ENCODE measurements around the gene MEIS1.

The MEIS1 gene

DNA sequence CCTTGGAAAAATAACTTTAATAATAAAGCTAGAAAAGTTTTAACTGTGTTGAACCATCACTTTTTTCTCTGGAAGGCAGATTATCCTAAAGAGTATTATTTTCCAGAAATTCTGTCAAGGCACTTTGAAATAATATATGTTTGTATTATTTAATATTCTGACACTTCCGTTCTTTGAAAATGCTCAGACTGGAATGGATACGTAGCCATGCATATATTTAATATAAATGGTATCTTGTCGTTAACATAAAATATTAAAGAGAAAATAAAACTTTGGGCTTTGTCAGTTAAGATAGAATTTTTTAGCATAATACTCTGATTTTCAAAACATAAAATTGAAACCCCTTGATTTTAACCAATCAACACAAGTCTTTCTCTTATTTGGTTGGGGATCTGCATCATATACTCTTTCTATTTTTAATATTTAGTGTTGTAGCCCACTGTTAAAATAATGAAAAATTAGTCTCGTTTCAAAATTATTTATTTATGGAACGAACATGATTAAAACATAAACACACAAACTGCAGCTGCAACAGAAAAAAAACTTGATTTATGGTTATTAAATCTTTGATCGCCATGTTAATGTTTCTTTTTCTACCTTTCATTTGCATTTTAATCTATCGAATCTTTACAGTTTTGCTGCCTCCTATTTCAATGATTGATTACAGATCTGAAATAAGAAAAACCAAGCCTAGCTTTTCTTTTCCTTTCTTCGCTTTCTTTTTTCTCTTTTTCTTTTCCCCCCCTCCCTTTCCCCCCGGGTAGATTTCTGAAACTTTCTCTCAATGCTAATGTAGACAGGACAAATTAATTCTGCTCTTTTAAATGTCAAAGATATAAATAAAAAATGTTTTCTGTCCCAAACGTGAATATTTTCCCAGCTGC lies 145.5 kb downstream of the MEIS1 start:
- DNase-seq (ENCODE audit: low read depth in 3 of 3), result no peak

DNA sequence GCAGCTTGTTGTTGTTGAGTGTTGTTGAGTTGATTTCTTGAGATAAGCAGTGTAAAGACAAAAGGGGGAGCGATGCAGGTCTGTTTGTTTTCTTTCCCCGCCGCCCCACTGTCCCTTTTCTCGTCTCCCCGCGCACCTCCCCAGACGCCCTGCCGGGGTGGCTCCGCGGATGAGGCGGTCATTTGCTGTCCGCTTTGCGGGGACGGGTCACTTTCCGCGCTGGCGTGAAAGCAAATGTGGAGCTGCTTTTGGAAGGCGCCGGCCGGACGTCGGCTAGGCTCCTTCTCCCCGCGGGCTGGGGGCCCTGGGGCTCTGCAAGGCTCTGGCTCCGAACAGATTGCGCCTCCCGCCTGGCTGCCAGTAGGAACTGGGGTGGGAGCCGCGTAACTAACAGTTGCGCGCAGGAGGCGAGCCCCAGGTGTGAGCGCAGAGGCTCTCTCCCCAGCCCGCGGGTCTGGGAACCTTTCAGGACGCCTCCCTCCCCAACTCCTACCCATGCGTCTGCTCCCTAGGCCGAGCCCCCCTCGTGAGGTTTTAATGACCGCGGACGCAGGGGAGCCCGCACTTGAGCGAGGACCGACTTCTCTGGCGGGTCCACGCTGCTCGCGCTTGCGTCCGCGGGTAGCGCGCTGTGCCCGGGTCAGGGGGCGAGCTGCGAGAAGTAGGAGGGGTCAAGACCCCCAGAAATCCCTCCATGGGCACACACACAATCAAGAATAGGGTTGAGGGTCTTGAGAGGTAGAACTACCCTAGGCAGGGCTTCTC lies 146.6 kb downstream of the MEIS1 start:
- no peak for DNase-seq (ENCODE audit: low read depth in 3 of 3)

DNA sequence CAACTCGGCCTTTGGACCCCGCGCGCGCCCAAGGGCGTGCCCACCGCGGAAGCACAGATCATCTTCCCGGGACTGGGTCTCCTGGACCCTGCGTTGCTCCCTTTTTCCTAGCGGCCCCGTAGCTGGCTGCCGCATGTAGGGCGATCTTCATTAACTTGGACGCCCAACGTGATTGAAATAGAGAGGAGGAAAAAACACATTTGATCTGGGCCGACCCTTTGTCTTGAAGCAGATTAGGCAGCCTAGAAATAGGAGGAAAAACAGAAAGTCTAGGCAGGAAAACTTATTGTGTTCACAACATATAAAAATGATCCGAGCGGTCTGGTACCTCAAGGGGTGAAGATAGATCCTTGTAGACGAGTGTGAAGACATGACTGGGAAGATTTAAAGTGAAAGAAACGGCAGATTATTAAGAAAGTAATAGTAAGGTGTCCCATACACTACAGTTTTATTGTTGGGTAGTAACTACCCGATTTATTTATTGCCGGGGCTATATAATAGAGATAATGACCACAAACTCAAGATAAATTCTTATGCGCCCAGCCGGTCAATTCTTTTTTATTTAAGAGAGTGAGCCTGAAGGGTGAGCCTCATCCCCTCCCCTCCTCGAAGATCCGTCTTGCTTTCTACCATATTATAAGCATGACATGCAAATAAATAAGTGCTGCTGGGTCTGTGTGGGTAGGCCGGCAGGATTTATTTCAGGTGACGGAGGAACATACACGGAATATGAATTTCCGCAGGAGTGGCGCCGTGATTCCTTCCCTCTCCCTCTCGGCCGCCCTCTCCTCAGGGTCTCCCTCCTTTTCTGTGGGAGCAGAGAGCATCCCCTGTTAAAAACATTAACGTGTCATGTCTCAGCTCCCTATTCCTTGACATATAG lies 147.4 kb downstream of the MEIS1 start:
- DNase-seq (ENCODE audit: low read depth in 3 of 3), result no peak

DNA sequence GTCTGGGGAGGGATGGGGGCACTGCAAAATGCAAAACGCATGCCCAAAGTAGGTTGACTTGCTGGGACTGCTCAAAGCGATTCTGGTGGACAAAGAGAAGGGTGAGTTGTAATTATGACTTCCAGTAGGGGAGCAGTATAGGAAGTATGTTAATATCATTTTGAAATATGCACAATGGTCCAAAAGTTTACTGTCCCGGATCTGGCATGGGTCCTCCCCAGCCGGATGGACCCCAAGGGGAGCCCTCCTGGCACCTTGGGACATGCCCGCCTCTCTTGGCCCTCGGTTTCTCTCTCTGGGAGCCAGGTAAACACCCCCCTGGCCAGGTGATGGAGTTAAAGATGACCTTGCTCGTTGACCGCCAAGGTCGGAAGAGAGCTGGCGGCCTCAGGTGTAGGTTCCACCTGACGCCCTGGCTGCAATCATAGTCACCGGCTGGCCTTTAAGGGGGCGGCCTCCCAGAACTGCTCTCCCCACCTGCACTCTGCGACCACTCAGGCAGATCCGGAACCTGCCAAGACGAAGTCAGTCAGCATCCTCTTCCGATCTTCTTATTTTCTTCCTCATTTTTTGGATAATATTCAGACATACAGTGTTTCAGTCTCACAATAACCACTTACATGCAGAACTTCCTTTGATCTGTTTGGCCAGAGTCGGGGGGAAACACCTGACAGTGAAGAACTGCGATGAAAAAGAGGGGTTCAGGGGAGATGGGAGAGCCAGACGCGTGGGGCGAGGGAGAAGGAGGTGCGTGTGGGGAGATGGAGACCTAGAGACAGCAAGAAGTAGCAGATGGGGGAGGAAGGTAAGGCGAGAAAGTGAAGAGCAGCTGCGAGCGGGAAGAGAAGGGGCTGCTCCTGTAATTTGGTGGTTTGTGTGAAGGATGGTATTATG lies 148.3 kb downstream of the MEIS1 start:
- DNase-seq (ENCODE audit: low read depth in 3 of 3), result no peak

DNA sequence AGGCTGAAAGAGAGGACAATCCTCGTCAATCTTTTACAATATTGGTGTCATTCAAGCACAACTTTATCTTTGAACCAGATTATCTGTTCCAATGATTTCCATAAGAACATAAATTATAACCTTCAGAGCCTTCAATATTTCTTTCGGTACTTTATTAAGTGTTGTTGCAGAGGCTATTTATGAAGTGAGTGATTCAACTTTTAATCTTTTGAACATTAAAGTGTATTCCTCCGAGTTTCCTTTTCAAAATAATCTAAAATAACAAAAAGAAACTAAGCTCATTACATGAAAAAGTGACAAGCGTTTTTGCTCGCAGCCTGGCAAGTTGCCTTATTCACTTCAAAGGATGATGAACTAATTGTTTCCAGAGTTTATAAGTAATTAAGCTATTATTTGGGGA lies 149.0 kb downstream of the MEIS1 start:
- no peak for DNase-seq (ENCODE audit: low read depth in 3 of 3)

DNA sequence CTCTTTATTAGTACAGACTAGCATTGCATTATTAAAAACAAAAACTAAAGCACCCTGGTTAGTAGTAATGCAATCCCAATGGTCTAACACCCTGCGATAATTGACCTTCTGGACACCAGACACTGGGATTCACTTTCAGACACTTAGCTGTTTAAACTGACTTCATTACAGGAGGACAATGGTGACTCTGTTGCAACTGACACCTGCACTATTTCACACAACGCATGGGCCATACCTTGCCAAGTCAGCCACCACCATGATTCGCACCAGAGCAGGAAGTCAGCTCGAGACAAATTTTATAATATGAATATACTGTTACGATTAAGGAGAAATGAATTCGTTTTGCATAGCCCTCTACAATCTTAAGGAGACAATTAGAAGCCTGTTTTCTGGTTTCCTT lies 150.7 kb downstream of the MEIS1 start:
- DNase-seq (ENCODE audit: low read depth in 3 of 3), result no peak

DNA sequence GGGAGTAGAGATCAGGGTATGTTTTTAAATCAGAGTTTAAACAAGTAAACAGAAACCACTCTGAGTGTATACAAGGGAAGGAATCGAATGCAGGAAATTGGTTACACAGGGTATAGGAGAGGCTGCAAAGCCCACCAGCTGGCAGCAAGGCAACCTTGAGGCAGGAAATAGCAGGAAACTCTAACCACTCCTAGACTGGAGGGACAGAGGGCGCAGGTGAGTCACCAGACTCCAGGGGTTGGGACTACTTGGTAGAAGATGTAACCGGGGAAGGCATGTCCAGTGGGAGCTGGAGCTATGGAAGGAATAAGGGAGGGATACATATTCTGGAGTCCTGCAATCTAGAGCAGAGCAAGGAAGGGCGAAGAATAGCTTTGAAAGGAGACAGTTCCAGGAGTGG lies 152.3 kb downstream of the MEIS1 start:
- DNase-seq (ENCODE audit: low read depth in 3 of 3), result no peak

DNA sequence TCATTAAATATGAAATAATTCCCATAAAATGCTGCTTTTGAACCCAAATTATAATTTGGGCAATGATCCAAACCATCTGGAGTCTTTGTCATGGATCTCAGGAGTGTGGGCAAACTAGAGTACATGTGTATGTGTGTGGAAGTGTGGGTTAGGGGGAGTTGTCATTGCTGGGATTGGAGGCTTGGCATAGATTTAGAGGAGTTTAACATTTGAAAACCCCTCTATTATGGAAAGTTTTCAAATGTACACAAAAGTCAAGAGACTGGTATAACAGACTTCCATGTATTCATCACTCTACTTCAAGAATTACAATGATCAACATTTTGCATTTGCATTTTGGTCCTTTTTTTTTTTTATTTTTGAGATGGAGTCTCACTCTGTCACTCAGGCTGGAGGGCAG lies 159.1 kb downstream of the MEIS1 start:
- no peak for DNase-seq (ENCODE audit: low read depth in 3 of 3)

DNA sequence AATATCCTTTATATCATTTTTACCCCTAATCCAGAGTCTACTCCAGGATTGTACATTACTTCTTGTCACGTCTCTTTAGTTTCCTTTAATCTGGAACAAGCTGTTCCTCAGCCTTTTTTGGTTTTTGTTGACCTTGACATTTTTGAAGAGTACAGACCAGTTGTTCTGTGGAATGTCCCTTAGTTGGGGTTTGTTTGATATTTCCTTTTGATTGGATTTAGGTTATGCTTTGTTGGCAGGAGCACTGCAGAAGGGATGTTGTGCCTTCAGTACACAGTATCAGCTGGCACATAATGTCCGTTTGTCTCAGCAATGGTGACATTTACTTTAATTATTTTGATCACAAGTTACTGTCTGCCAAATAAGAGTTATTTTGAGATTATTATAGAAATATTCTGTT lies 160.6 kb downstream of the MEIS1 start:
- DNase-seq (ENCODE audit: low read depth in 3 of 3), result no peak

DNA sequence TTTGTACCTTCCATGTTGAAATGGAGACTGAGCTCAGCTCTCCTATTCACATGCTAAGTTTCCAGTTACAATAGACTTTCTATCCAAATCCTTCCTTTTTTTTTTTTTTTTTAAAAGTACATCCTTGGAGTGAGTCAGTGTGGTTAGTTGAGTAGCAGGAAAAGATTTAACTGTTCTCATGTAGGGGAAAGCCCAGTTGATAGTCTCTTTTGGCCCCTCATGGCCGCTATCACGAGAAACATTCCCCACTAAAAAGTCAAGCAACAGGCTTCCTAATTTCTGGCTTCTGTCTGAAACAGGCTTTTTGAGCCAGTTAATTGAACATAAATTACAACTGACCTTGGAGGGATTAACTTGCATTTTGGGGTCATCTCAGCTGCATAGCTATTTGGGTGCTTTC lies 161.3 kb downstream of the MEIS1 start:
- DNase-seq (ENCODE audit: low read depth in 3 of 3), result no peak

DNA sequence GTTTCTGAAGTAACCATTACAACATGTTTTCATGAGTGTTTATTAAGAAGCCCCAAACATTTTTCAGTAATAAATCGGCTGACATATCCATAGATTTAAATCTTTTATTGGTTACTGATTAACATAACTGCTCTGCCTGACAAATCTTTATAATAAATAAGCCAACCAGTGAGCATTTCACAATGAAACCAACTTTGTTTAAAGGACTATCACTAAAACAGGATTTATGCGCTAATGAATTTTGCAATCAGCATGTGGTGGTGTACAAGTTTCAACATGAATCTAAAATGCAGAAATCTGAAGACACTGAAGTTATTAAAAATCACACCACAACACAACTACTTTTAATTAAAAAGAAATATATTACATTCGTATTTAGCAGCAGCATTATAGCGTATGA lies 166.7 kb downstream of the MEIS1 start:
- DNase-seq (ENCODE audit: low read depth in 3 of 3), result no peak

DNA sequence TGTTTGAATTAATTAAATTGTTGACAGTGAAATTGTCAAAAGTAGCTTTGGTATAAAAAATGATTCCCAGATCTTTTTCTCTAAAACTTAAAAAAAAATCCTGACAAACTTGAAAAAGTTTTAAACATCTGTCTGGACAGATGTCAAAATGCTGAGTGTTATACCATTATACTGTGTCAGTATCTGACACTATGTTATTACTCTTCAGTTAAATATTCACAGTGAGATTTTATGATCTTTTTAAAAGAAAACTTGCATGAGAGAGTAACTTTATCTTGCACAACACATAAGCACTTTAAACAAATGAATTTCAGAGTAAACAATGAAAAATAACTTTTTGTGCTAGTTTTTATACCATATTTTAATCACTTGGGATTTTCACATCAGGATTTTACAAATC lies 167.4 kb downstream of the MEIS1 start:
- no peak for DNase-seq (ENCODE audit: low read depth in 3 of 3)

DNA sequence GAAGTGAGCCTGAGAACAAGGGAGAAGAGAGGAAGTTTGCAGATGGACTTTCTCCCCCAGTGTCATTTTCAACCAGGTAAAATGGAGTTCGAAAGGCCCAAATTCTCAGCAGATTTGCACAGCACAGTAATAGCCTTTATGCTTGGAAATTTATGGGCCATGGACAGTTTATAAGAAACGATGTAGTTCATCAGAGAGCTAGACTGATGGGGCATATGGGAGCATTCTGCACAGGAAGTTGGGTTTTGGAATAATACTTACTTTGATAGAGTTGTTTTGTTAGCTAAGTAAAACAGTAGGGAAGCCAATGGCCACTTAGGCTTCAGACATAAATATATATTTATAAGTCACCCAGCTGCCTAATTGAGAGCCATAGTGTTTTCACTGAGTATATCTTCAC lies 169.4 kb downstream of the MEIS1 start:
- no peak for DNase-seq (ENCODE audit: low read depth in 3 of 3)

DNA sequence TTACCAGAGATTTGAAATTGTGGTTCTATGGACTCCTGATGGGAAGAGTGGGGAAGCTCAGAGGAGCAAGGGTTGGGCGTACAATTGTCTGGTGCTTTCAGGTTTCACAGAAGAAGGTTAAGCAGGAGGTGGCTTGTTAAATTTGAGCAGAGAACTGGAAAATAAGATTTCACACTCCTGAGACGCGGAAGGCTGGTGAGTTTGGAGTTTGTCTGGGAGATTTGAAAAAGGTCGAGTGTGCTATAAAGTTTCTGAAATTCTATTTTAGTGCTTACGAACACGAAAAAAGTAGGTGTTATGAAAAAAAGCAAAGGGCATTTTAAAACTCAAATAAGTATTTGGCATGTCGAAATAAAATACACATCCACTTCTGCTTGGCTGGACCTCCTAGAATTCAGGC lies 170.1 kb downstream of the MEIS1 start:
- no peak for DNase-seq (ENCODE audit: low read depth in 3 of 3)

DNA sequence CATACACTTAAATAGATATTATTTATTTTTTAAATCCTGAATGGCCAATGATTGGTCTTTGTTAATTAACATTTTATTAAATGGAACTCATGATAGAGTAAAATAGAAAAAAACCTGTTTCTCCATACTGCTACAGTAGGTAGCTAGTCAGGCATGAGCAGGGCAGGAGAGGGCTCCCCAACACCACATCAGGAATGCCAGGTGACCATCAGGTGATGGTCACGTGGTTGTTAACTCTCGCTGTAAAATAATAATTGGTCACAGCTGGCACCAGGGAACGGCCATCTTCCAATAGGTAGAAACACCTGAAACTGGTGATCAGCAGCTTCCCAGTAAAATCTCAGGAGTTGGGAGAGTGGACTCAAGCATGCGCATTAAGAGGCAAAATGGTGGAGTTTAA lies 172.2 kb downstream of the MEIS1 start:
- DNase-seq (ENCODE audit: low read depth in 3 of 3), result no peak
